ENCODE results near the gene MEA1. TPM values are rescaled to one million over a fixed set of nuclear protein-coding genes. Genes with fewer than 3 reads are reported as not detected.

The MEA1 gene
- total RNA-seq, 1 experiment from 2014 or later: 131 TPM

- BruUV-seq (replicated peaks): no TSS peak
- peak; percentile 49 for DNase-seq
Measured at GRCh38 chr6:42970871-42971612, 42.7 kb downstream of the MEA1 start.

GRCh38 chr6:42969934-42970333 is 43.8 kb downstream of the MEA1 start:
- no peaks in the 10 kb centered on the region for H3K27me3 ChIP-seq (ENCODE audit: low read length)
- no peaks in the 10 kb centered on the region for H4K20me1 ChIP-seq (ENCODE audit: low read length)
- no peak overlapping the region for H2AFZ ChIP-seq (ENCODE audit: low read length)
- no peaks in the 10 kb centered on the region for H3F3A ChIP-seq (ENCODE audit: low read length, unreplicated experiment)
- DNase-seq: no peak
- intact Hi-C loops (cut with micrococcal nuclease): no loop called here
- no peak overlapping the region for H3K27ac ChIP-seq (ENCODE audit: low read length)
- H3K4me2 ChIP-seq (ENCODE audit: low read length): no peak overlapping the region
- ATAC-seq: no peak
- no peaks in the 10 kb centered on the region for H3K36me3 ChIP-seq (ENCODE audit: low read depth, low read length)
- H3K79me2 ChIP-seq (ENCODE audit: low read length): 0 out of 2 replicates have a peak, but pooled peaks cover under 1% of the 10 kb centered on the region
- no TSS peak for BruUV-seq (replicated peaks)
- POLR2A ChIA-PET (ENCODE audit: unreplicated experiment): no interaction called here
- no peaks in the 10 kb centered on the region for H3K9me2 ChIP-seq (replicated peaks; ENCODE audit: low read length)
- no peak overlapping the region for H3K9ac ChIP-seq (ENCODE audit: low read length)
- no peaks in the 10 kb centered on the region for H3K9me3 ChIP-seq (ENCODE audit: low read length)
- TF ChIP-seq EZH2 (IDR thresholded peaks at IDR 0.05; ENCODE audit: low read length, unreplicated experiment) (no peak), EZH2phosphoT487 (IDR thresholded peaks at IDR 0.05; ENCODE audit: borderline replicate concordance, low read length) (no peak)
- TF ChIP-seq, protein P1, sequence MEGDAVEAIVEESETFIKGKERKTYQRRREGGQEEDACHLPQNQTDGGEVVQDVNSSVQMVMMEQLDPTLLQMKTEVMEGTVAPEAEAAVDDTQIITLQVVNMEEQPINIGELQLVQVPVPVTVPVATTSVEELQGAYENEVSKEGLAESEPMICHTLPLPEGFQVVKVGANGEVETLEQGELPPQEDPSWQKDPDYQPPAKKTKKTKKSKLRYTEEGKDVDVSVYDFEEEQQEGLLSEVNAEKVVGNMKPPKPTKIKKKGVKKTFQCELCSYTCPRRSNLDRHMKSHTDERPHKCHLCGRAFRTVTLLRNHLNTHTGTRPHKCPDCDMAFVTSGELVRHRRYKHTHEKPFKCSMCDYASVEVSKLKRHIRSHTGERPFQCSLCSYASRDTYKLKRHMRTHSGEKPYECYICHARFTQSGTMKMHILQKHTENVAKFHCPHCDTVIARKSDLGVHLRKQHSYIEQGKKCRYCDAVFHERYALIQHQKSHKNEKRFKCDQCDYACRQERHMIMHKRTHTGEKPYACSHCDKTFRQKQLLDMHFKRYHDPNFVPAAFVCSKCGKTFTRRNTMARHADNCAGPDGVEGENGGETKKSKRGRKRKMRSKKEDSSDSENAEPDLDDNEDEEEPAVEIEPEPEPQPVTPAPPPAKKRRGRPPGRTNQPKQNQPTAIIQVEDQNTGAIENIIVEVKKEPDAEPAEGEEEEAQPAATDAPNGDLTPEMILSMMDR (conservative IDR thresholded peaks at IDR 0.05; ENCODE audit: low read depth, low read length): no peak
- peaks cover 7% of the 10 kb centered on the region; the same call in 1 of the 2 replicates for H3K4me1 ChIP-seq (ENCODE audit: insufficient read depth, low read length)
- CTCF ChIA-PET: no interaction called here
- H3K4me3 ChIP-seq (ENCODE audit: low read length): no peak overlapping the region

More at GRCh38 chr6:42970871-42971612, 42.7 kb downstream of the MEA1 start:
- Histone ChIP-seq H3K4me1 (ENCODE audit: insufficient read depth, low read length) (peaks cover 7% of the 10 kb centered on the region; the same call in 1 of the 2 replicates), H3K4me2 (ENCODE audit: low read length) (no peak overlapping the region), H3K27ac (ENCODE audit: low read length) (no peak overlapping the region), H2AFZ (ENCODE audit: low read length) (no peak overlapping the region), H3K9me3 (ENCODE audit: low read length) (no peaks in the 10 kb centered on the region), H3K4me3 (ENCODE audit: low read length) (no peak overlapping the region), H3K9me2 (replicated peaks; ENCODE audit: low read length) (no peaks in the 10 kb centered on the region), H3K27me3 (ENCODE audit: low read length) (no peaks in the 10 kb centered on the region), H4K20me1 (ENCODE audit: low read length) (no peaks in the 10 kb centered on the region), H3K9ac (ENCODE audit: low read length) (no peak overlapping the region), H3F3A (ENCODE audit: low read length, unreplicated experiment) (no peaks in the 10 kb centered on the region), H3K79me2 (ENCODE audit: low read length) (0 out of 2 replicates have a peak, but pooled peaks cover 7% of the 10 kb centered on the region), H3K36me3 (ENCODE audit: low read depth, low read length) (no peaks in the 10 kb centered on the region)
- TF ChIP-seq EZH2phosphoT487 (IDR thresholded peaks at IDR 0.05; ENCODE audit: borderline replicate concordance, low read length) (no peak), EZH2 (IDR thresholded peaks at IDR 0.05; ENCODE audit: low read length, unreplicated experiment) (no peak)
- TF ChIP-seq, protein P1 (conservative IDR thresholded peaks at IDR 0.05; ENCODE audit: low read depth, low read length): no peak
- peak; percentile 64 for ATAC-seq
- POLR2A ChIA-PET (ENCODE audit: unreplicated experiment): no interaction called here
- intact Hi-C loops (cut with micrococcal nuclease): no loop called here
- CTCF ChIA-PET: no interaction called here

GRCh38 chr6:42969431-42969830 is 44.3 kb downstream of the MEA1 start:
- Histone ChIP-seq H2AFZ (ENCODE audit: low read length) (no peak overlapping the region), H3K9me3 (ENCODE audit: low read length) (no peaks in the 10 kb centered on the region), H3K4me2 (ENCODE audit: low read length) (no peak overlapping the region), H3K27me3 (ENCODE audit: low read length) (no peaks in the 10 kb centered on the region), H4K20me1 (ENCODE audit: low read length) (no peaks in the 10 kb centered on the region), H3K9me2 (replicated peaks; ENCODE audit: low read length) (no peaks in the 10 kb centered on the region), H3K27ac (ENCODE audit: low read length) (no peak overlapping the region), H3K36me3 (ENCODE audit: low read depth, low read length) (no peaks in the 10 kb centered on the region), H3K9ac (ENCODE audit: low read length) (no peak overlapping the region), H3K79me2 (ENCODE audit: low read length) (no peaks in the 10 kb centered on the region), H3K4me3 (ENCODE audit: low read length) (no peak overlapping the region), H3K4me1 (ENCODE audit: insufficient read depth, low read length) (peaks cover 7% of the 10 kb centered on the region; the same call in 1 of the 2 replicates), H3F3A (ENCODE audit: low read length, unreplicated experiment) (no peaks in the 10 kb centered on the region)
- BruUV-seq (replicated peaks): no TSS peak
- TF ChIP-seq, protein P1 (conservative IDR thresholded peaks at IDR 0.05; ENCODE audit: low read depth, low read length): no peak
- TF ChIP-seq EZH2phosphoT487 (IDR thresholded peaks at IDR 0.05; ENCODE audit: borderline replicate concordance, low read length): no peak
- TF ChIP-seq EZH2 (IDR thresholded peaks at IDR 0.05; ENCODE audit: low read length, unreplicated experiment): no peak
- intact Hi-C loops (cut with micrococcal nuclease): no loop called here
- DNase-seq: no peak
- ATAC-seq: no peak
- ChIA-PET POLR2A (ENCODE audit: unreplicated experiment) (no interaction called here), CTCF (no interaction called here)

Data from PC-3 (cell line).